GM12891 (cell line): Measurements from ENCODE around the gene CORO1C.

ENCODE experiments used
- POLR2A ChIP-seq: IDR thresholded peaks from 2 replicates; pipeline ENCODE4 v1.6.1; 2011; ENCODE audit warnings: low read depth, low read length, control low read depth
- POLR2AphosphoS5 ChIP-seq: IDR thresholded peaks from 2 replicates; pipeline ENCODE4 v1.6.1; 2011; ENCODE audit warnings: low read depth, low read length, control low read depth
- TAF1 ChIP-seq: IDR thresholded peaks from 2 replicates; pipeline ENCODE4 v1.6.1; 2011; ENCODE audit warnings: low read depth, low read length, control low read depth

GRCh38 chr12:108610336-108610815 is 120.9 kb downstream of the CORO1C start:
- TF ChIP-seq TAF1 (no peak), POLR2A (no peak), POLR2AphosphoS5 (no peak)
